Duodenal mucosa (tissue), 2 donors: ENCODE data around the gene AGBL1.

ENCODE experiments used
- H3K27ac ChIP-seq: one replicate; pipeline ENCODE4 v1.7.0; 2013; ENCODE audit warnings: low read depth, low read length
- H3K27me3 ChIP-seq, 2 donors: one replicate each; pipeline ENCODE4 v1.7.0; 2013; ENCODE audit warnings: low read length in 2 of 2, control low read depth in 1 of 2; ENCODE audit not compliant: insufficient read depth in 2 of 2, control insufficient read depth in 1 of 2
- H3K36me3 ChIP-seq, 2 donors: one replicate each; pipeline ENCODE4 v1.7.0; 2013; ENCODE audit warnings: low read length in 2 of 2, control low read depth in 1 of 2; ENCODE audit not compliant: insufficient read depth in 2 of 2, control insufficient read depth in 1 of 2
- H3K4me1 ChIP-seq, 2 donors: one replicate each; pipeline ENCODE4 v1.7.0; 2013; ENCODE audit warnings: low read length in 2 of 2, control low read depth in 1 of 2; ENCODE audit not compliant: insufficient read depth in 2 of 2, control insufficient read depth in 1 of 2
- H3K4me3 ChIP-seq, 2 donors: one replicate each; pipeline ENCODE4 v1.7.0; 2013; ENCODE audit warnings: low read length in 2 of 2, low read depth in 1 of 2
- H3K9ac ChIP-seq, 2 donors: one replicate each; pipeline ENCODE4 v1.7.0; 2013; ENCODE audit warnings: low read length in 2 of 2, low read depth in 1 of 2
- H3K9me3 ChIP-seq, 2 donors: one replicate each; pipeline ENCODE4 v1.7.0; 2013; ENCODE audit warnings: low read length in 2 of 2, control low read depth in 1 of 2; ENCODE audit not compliant: control insufficient read depth in 1 of 2

AGBL1 gene

DNA sequence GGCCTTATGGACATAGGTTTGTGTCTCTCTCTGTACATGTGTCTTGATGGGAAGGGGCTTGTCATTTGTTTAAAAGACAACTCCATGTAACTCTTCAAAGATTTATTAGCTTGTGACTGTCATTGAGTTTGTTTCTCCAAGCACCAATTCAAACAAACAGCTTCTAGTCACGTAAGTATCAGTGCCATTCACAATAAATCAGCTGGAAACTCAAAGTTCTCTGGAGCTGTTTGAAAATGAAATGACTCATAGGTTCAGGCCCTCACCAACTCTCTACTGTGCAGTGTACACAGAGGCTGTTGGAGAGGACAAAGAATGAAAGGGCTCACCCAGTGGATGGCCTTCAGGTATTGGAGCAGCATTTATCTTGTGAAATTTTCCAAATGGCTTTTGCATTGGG is 476.3 kb downstream of the AGBL1 start:
- no peaks in the 10 kb centered on the region for H3K27me3 ChIP-seq
- no peak overlapping the region for H3K27ac ChIP-seq
- no peak overlapping the region for H3K4me3 ChIP-seq

GRCh38 chr15:86556396-86557017 is 476.8 kb downstream of the AGBL1 start:
- no peaks in the 10 kb centered on the region for H3K36me3 ChIP-seq
- H3K27ac ChIP-seq, result no peak overlapping the region
- H3K4me3 ChIP-seq, result no peak overlapping the region
- no peaks in the 10 kb centered on the region for H3K9me3 ChIP-seq
- no peaks in the 10 kb centered on the region for H3K4me1 ChIP-seq
- H3K9ac ChIP-seq, result no peak overlapping the region
- H3K27me3 ChIP-seq, result no peaks in the 10 kb centered on the region

More for the DNA sequence above, 476.3 kb downstream of the AGBL1 start:
- H3K4me1 ChIP-seq, result no peaks in the 10 kb centered on the region
- no peaks in the 10 kb centered on the region for H3K36me3 ChIP-seq
- no peak overlapping the region for H3K9ac ChIP-seq
- no peaks in the 10 kb centered on the region for H3K9me3 ChIP-seq

- no peak overlapping the region for H3K9ac ChIP-seq
- H3K4me3 ChIP-seq, result no peak overlapping the region
- no peaks in the 10 kb centered on the region for H3K36me3 ChIP-seq
- H3K27me3 ChIP-seq, result no peaks in the 10 kb centered on the region
- H3K4me1 ChIP-seq, result no peaks in the 10 kb centered on the region
- no peak overlapping the region for H3K27ac ChIP-seq
- H3K9me3 ChIP-seq, result no peaks in the 10 kb centered on the region
Measured at GRCh38 chr15:86557018-86557550, 477.4 kb downstream of the AGBL1 start.

DNA sequence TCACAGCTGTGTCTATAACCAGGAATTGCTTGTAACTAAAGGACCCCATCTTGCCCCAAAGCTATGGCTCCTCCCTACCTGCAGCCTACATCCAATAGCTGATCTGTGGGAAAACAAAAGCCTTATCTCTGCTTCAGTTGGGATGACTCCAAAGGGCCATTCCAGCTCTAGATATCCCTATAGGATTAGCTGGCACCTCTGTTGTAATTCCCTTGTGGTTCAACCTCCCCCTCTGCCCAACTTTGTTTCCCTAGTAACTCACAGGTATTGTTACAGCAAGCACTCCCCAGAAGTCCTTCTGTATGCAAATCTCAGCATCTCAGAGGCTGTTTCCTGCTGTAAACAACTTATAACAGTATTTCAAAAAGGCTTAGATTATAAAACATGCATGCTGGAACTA is 478.6 kb downstream of the AGBL1 start:
- Histone ChIP-seq H3K9me3 (no peaks in the 10 kb centered on the region), H3K4me3 (no peak overlapping the region), H3K4me1 (no peaks in the 10 kb centered on the region), H3K27ac (no peak overlapping the region), H3K27me3 (no peaks in the 10 kb centered on the region), H3K9ac (no peak overlapping the region), H3K36me3 (no peaks in the 10 kb centered on the region)

- H3K36me3 ChIP-seq, result no peaks in the 10 kb centered on the region
- no peak overlapping the region for H3K27ac ChIP-seq
- H3K9ac ChIP-seq, result no peak overlapping the region
- H3K27me3 ChIP-seq, result no peaks in the 10 kb centered on the region
- no peaks in the 10 kb centered on the region for H3K9me3 ChIP-seq
- no peaks in the 10 kb centered on the region for H3K4me1 ChIP-seq
- H3K4me3 ChIP-seq, result no peak overlapping the region
Measured at GRCh38 chr15:86558686-86559085, 479.0 kb downstream of the AGBL1 start.

DNA sequence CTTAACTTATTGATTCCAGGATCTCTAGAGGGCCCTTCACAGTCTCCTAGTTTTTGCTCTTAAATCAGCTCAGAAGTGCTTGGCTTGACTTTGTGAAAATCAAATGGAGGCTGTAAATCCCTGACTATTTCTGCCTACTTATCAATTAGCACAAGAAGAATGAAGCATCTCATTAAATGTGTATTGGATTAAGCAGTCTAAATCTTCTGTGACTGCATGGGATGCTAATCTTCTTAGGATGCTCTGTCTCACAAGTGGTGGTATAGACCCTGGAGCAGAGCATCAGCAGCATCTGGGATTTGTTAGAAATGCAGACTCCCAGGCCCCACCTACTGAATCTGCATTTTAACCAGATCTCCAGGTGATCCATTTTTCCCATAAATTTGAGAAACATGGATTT is 488.7 kb downstream of the AGBL1 start:
- H3K36me3 ChIP-seq, result no peaks in the 10 kb centered on the region
- no peaks in the 10 kb centered on the region for H3K9me3 ChIP-seq
- no peak overlapping the region for H3K9ac ChIP-seq
- H3K27ac ChIP-seq, result no peak overlapping the region
- no peak overlapping the region for H3K4me3 ChIP-seq
- H3K4me1 ChIP-seq, result no peaks in the 10 kb centered on the region
- no peaks in the 10 kb centered on the region for H3K27me3 ChIP-seq

DNA sequence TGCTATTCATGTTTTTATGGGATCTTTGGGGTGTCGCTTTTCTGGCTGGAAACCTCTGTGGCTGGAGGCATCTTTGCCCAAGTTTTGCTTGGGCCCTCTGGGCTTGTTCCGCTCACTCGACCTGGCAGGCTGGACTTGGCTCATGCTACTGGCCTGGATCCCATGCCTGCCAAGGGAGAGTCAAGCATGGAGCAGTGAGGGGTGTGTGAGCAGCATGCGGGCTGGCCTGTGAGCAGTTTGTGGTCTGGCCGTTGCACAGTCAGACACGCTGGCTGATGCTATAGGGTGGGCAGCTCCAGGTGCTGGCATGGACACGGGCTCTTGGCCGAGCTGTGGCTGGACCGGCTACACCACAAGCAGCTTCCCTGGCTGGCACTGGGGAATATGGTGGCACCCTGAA is 491.1 kb downstream of the AGBL1 start:
- Histone ChIP-seq H3K9me3 (no peaks in the 10 kb centered on the region), H3K4me3 (no peak overlapping the region), H3K27ac (no peak overlapping the region), H3K36me3 (no peaks in the 10 kb centered on the region), H3K27me3 (no peaks in the 10 kb centered on the region), H3K4me1 (no peaks in the 10 kb centered on the region), H3K9ac (no peak overlapping the region)

DNA sequence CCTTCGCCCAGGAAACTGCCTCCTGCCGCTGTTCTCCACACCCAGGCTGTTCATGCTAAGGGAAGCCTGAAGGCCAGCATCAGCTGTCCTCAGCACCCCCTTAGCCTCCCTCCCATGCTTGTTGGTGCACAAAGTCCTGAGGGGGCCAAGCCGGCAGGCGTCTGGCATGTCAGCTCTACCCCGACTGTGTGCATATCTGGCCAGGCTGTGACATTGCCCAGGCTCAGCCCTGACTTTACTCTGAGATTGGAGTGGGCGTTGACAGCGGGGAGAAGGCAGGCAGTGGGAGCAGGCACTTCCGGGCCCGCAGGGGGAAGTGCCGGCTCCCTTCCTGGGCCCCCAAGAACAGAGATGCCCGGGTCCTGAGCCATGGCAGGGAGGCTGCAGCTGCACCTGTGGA is 492.2 kb downstream of the AGBL1 start:
- no peak overlapping the region for H3K4me3 ChIP-seq
- H3K27me3 ChIP-seq, result no peaks in the 10 kb centered on the region
- H3K36me3 ChIP-seq, result no peaks in the 10 kb centered on the region
- no peaks in the 10 kb centered on the region for H3K9me3 ChIP-seq
- H3K9ac ChIP-seq, result no peak overlapping the region
- H3K4me1 ChIP-seq, result no peaks in the 10 kb centered on the region
- no peak overlapping the region for H3K27ac ChIP-seq

DNA sequence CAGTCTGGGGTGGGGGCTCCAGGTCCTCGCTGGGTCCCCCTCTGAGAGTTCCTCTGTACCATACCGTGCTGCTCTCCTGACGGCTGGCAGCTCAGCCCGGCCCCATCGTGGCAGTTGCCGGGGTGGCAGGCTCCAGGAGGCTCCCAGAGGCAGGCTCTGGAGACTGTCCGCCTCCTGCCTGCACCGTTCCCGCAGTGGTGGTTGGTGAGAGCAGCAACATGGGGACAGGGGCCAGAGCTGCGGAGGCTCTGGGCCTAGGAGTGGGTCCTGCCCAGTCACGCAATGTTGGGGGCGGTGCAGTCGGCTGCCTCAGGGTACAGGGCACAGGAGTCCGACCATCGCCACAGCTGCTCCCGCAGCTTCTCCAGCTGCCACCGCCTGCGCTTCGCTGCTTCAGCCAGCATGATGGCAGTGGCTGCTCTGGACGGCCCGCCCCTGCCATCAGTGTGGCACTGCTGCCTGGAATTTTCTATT is 492.7 kb downstream of the AGBL1 start:
- no peaks in the 10 kb centered on the region for H3K36me3 ChIP-seq
- no peaks in the 10 kb centered on the region for H3K9me3 ChIP-seq
- H3K27me3 ChIP-seq, result no peaks in the 10 kb centered on the region
- no peaks in the 10 kb centered on the region for H3K4me1 ChIP-seq
- no peak overlapping the region for H3K27ac ChIP-seq
- H3K9ac ChIP-seq, result no peak overlapping the region
- H3K4me3 ChIP-seq, result no peak overlapping the region

DNA sequence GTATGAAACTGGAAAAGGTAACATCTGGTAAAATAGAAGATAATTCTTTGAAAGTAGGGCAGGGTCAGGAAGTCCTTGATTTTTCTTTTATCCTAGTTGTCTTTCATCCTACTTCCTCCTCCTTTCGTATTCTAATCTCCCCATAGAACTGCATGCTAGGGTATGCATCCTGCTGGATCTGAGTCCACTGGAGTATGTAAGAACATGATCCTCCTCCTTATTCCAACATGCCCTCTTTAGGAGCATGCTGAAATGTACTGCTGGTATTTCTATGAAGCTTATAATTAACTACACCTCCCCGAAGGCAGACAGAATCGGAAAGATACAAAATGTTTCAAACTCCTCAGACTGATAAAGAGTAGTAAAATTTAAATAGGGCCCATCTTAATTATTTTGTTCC is 493.8 kb downstream of the AGBL1 start:
- Histone ChIP-seq H3K4me3 (no peak overlapping the region), H3K27me3 (no peaks in the 10 kb centered on the region), H3K9me3 (no peaks in the 10 kb centered on the region), H3K27ac (no peak overlapping the region), H3K9ac (no peak overlapping the region), H3K36me3 (no peaks in the 10 kb centered on the region), H3K4me1 (no peaks in the 10 kb centered on the region)
